ENCODE data around the gene SNAPC3.
A peak's percentile ranks its signal among the peaks of the same experiment; 100 is the strongest.

SNAPC3 gene

GRCh38 chr9:15492485-15493150, 69.9 kb downstream of the SNAPC3 start:
- no peak for DNase-seq

GRCh38 chr9:15498246-15498995, 75.7 kb downstream of the SNAPC3 start:
- DNase-seq: peak; percentile 63

GRCh38 chr9:15499139-15499538, 76.5 kb downstream of the SNAPC3 start:
- peak; percentile 35 for DNase-seq

GRCh38 chr9:15501179-15501578, 78.5 kb downstream of the SNAPC3 start:
- no peak for DNase-seq

GRCh38 chr9:15501803-15502202, 79.1 kb downstream of the SNAPC3 start:
- no peak for DNase-seq

- no peak for DNase-seq
Measured at GRCh38 chr9:15505921-15506320, 83.2 kb downstream of the SNAPC3 start.

GRCh38 chr9:15509931-15510788, 87.5 kb downstream of the SNAPC3 start:
- peak; percentile 16 for DNase-seq

- peak; percentile 77 for DNase-seq
Measured at GRCh38 chr9:15510789-15511575, 88.3 kb downstream of the SNAPC3 start, which contains the start of gene PSIP1. PSIP1 (minus strand) TSS chr9:15510970; CDS start chr9:15510188, 782 bp downstream.

Measured in fibroblast of skin of back (primary cell).